ENCODE data around the gene STAB1. TPM values are rescaled to one million over a fixed set of nuclear protein-coding genes. Genes with fewer than 3 reads are reported as not detected.

The STAB1 gene
- total and polyA plus RNA-seq, 2 of the 13 experiments (the other 11 are each of a cell fraction or from before 2014, with no cell fraction given) = 0.09 to 0.34 TPM

DNA sequence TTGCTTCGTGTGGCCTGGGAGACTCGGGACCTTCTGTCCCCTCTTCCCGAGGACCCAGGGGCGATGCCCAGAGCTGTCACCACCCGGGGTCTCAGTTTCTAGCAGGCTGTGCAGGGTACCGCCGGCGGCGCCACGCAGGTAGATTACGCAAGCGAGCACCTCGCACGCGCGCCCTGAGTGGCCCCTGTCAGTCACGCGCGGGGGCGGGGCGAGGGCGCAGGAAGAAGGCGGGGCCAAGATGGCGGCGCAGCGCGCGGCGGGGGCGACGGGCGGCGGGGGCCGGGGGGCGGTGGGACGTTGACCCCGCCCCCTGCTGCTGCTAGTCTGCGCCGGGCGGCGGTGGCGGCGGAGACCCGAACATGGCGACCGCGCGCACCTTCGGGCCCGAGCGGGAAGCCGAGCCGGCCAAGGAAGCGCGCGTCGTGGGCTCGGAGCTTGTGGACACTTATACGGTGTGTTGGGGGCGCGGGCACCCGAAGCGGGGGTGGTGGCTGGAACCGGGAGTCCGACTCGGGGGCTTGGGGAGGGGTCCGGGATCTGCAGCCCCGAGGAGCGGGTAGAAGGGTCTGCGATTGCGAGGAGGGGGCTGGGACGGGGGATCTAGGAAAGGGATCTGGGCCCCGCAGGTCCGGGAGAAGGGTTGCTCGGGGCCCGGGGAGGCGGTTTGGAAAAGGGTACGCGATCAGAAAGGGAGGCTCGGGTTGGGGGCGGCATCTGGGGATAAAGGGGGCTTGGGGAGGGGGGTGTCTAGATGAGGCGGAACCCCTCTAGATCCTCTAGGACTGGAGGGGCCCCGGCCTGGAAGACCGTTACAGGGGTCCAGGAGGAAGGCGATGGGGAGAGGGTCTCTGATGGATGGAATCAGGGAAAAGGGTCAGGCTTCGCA, 39.6 kb upstream of the STAB1 start, which contains the start of gene NISCH (continued):
- TF ChIP-seq CCDC6 (CRISPR knock-in tag; IDR thresholded peaks at IDR 0.05) (no peak), ZNF24 (IDR thresholded peaks at IDR 0.05) (no peak), RARG (CRISPR knock-in tag; IDR thresholded peaks at IDR 0.05; ENCODE audit: low read depth) (no peak), ZNF737 (CRISPR knock-in tag; IDR thresholded peaks at IDR 0.05; ENCODE audit: borderline replicate concordance) (no peak), MAFK (conservative IDR thresholded peaks at IDR 0.05 in 1 of 2, IDR thresholded peaks at IDR 0.05 in 1 of 2; ENCODE audit: low read length in 2 of 2) (no peak), ZNF589 (CRISPR knock-in tag; conservative IDR thresholded peaks at IDR 0.05) (0 out of 2 replicates have a peak, but pooled peaks have one; percentile 47), TCF7L2 (IDR thresholded peaks at IDR 0.05; ENCODE audit: low read depth, low read length) (no peak), ZNF777 (CRISPR knock-in tag; IDR thresholded peaks at IDR 0.05) (no peak), KLF12 (CRISPR knock-in tag; IDR thresholded peaks at IDR 0.05; ENCODE audit: borderline replicate concordance) (no peak), ZNF709 (CRISPR knock-in tag; IDR thresholded peaks at IDR 0.05) (0 out of 2 replicates have a peak, but pooled peaks have one; percentile 43), POLR2AphosphoS5 (IDR thresholded peaks at IDR 0.05; ENCODE audit: low read depth, low read length) (peak; percentile 70), KDM5B (CRISPR knock-in tag; IDR thresholded peaks at IDR 0.05; ENCODE audit: borderline replicate concordance) (peak; percentile 78), CBX2 (IDR thresholded peaks at IDR 0.05; ENCODE audit: low read depth, low read length) (no peak), CBX2 (CRISPR knock-in tag; IDR thresholded peaks at IDR 0.05; ENCODE audit: low read depth) (no peak), MZF1 (CRISPR knock-in tag; IDR thresholded peaks at IDR 0.05; ENCODE audit: borderline replicate concordance) (no peak), ZFAT (CRISPR knock-in tag; conservative IDR thresholded peaks at IDR 0.05) (no peak), ZNF572 (CRISPR knock-in tag; IDR thresholded peaks at IDR 0.05) (no peak), ZNF256 (CRISPR knock-in tag; conservative IDR thresholded peaks at IDR 0.05) (no peak), MEIS2 (CRISPR knock-in tag; IDR thresholded peaks at IDR 0.05) (peak; percentile 97), TCF12 (IDR thresholded peaks at IDR 0.05) (no peak), TCF12 (CRISPR knock-in tag; IDR thresholded peaks at IDR 0.05) (no peak), MAZ (IDR thresholded peaks at IDR 0.05; ENCODE audit: borderline replicate concordance, low read depth, low read length) (peak; percentile 58; the same call in 1 of the 2 replicates), MAZ (CRISPR knock-in tag; IDR thresholded peaks at IDR 0.05; ENCODE audit: low read depth) (peak; percentile 86), FOXK2 (IDR thresholded peaks at IDR 0.05) (no peak), ZNF644 (CRISPR knock-in tag; IDR thresholded peaks at IDR 0.05; ENCODE audit: low read depth) (no peak)
- TF ChIP-seq, protein P1, sequence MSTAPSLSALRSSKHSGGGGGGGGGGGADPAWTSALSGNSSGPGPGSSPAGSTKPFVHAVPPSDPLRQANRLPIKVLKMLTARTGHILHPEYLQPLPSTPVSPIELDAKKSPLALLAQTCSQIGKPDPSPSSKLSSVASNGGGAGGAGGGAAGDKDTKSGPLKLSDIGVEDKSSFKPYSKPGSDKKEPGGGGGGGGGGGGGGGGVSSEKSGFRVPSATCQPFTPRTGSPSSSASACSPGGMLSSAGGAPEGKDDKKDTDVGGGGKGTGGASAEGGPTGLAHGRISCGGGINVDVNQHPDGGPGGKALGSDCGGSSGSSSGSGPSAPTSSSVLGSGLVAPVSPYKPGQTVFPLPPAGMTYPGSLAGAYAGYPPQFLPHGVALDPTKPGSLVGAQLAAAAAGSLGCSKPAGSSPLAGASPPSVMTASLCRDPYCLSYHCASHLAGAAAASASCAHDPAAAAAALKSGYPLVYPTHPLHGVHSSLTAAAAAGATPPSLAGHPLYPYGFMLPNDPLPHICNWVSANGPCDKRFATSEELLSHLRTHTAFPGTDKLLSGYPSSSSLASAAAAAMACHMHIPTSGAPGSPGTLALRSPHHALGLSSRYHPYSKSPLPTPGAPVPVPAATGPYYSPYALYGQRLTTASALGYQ (CRISPR knock-in tag; IDR thresholded peaks at IDR 0.05) = no peak
- TF ChIP-seq, protein P2, sequence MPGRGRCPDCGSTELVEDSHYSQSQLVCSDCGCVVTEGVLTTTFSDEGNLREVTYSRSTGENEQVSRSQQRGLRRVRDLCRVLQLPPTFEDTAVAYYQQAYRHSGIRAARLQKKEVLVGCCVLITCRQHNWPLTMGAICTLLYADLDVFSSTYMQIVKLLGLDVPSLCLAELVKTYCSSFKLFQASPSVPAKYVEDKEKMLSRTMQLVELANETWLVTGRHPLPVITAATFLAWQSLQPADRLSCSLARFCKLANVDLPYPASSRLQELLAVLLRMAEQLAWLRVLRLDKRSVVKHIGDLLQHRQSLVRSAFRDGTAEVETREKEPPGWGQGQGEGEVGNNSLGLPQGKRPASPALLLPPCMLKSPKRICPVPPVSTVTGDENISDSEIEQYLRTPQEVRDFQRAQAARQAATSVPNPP (CRISPR knock-in tag; IDR thresholded peaks at IDR 0.05) = no peak
- TF ChIP-seq, protein P3, sequence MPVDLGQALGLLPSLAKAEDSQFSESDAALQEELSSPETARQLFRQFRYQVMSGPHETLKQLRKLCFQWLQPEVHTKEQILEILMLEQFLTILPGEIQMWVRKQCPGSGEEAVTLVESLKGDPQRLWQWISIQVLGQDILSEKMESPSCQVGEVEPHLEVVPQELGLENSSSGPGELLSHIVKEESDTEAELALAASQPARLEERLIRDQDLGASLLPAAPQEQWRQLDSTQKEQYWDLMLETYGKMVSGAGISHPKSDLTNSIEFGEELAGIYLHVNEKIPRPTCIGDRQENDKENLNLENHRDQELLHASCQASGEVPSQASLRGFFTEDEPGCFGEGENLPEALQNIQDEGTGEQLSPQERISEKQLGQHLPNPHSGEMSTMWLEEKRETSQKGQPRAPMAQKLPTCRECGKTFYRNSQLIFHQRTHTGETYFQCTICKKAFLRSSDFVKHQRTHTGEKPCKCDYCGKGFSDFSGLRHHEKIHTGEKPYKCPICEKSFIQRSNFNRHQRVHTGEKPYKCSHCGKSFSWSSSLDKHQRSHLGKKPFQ (CRISPR knock-in tag; IDR thresholded peaks at IDR 0.05; ENCODE audit: insufficient replicate concordance) = no peak

Data from HepG2 (cell line).